A549 (cell line): ENCODE measurements around the gene RDH5.

Source experiments
- BHLHE40 ChIP-seq: IDR thresholded peaks from 2 replicates; pipeline ENCODE4 v1.6.1; 2012; ENCODE audit warnings: low read depth, low read length, inconsistent platforms
- CEBPB ChIP-seq, 2 experiments: fragments of >200 bp in 1 of 2; sonication (Bioruptor Twin) in 1 of 2; formaldehyde crosslinking in 1 of 2; IDR thresholded peaks; 2 replicates each; pipeline ENCODE4 v1.6.1; 2012 to 2016
- CHD2 ChIP-seq: fragments of 150-350 bp; IDR thresholded peaks from 2 replicates; pipeline ENCODE4 v1.6.1; 2014; ENCODE audit warnings: low read length; ENCODE audit not compliant: partially characterized antibody
- HOXB5 ChIP-seq: fragments of 250-450 bp; sonication (Bioruptor Pico); IDR thresholded peaks from 2 replicates; pipeline ENCODE4 v1.5.0; 2020; ENCODE audit warnings: mild to moderate bottlenecking, moderate library complexity
- NPAS2 ChIP-seq: fragments of 250-450 bp; sonication (Bioruptor Pico); IDR thresholded peaks from 2 replicates; pipeline ENCODE4 v1.8.0; 2022; ENCODE audit warnings: mild to moderate bottlenecking, moderate library complexity, borderline replicate concordance
- NR3C1 ChIP-seq: fragments of >200 bp; sonication (Bioruptor Twin); formaldehyde crosslinking; IDR thresholded peaks from 3 replicates; pipeline ENCODE4 v1.6.1; 2017
- POLR2A ChIP-seq: IDR thresholded peaks from 2 replicates; pipeline ENCODE4 v1.6.1; 2012; ENCODE audit warnings: mild to moderate bottlenecking, low read length
- SMC3 ChIP-seq: fragments of >200 bp; sonication (Bioruptor Twin); formaldehyde crosslinking; IDR thresholded peaks from 3 replicates; pipeline ENCODE4 v1.6.1; 2018; ENCODE audit warnings: inconsistent platforms
- TF ChIP-seq, protein P1 (sequence below): fragments of 450-650 bp; IDR thresholded peaks from 2 replicates; pipeline ENCODE4 v1.6.1; 2014; ENCODE audit warnings: antibody characterized with exemption
- TF ChIP-seq, protein P2 (sequence below): fragments of >200 bp; sonication (Bioruptor Twin); formaldehyde crosslinking; IDR thresholded peaks from 3 replicates; pipeline ENCODE4 v1.6.1; 2016
- TF ChIP-seq, protein P3 (sequence below): fragments of >200 bp; sonication (Bioruptor Twin); formaldehyde crosslinking; IDR thresholded peaks from 3 replicates; pipeline ENCODE4 v1.5.1; 2016
- TF ChIP-seq, protein P4 (sequence below): fragments of 250-450 bp; sonication (Bioruptor Pico); IDR thresholded peaks from 2 replicates; pipeline ENCODE4 v1.5.0; 2021; ENCODE audit warnings: mild to moderate bottlenecking, moderate library complexity, borderline replicate concordance
- TF ChIP-seq, protein P5 (sequence below): IDR thresholded peaks from 2 replicates; pipeline ENCODE4 v1.6.1; 2012

DNA sequence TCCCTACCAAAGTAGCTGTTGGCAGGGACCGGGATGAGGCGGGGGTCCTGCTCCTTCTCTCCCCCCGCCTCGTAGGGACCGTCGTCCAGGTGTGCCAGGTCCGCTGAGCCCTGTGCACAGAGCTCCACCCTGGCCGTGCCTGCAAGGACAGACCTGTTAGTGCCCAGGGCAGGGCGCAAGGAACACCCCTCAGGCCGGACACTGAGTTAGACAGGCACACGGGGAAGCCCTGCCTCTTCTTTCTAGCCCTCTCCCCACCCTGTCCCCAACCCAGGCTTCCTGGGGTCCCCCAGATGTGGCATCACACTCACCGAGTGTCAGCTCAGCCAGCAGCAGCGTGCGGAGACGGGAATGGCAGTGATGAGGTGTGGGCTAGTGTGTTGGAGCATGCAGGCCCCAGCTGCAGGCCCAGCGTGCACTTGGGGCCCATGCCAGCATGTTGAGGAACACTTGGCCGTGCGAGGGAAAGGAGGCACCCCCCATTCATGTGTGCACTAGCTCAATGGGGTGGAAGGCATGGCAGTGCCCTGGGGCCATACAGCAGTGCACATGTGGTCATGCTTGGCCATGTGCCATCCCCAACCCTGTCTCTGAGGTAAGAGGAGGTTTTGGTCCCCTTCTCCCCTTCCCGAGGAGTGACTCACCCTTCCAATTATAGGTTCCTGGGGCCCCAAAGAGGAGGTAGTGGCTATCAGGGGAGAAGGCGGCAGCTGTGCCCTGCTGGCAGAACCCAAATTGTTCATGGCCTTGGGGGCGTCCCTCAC is 19.8 kb upstream of the RDH5 start:
- TF ChIP-seq, protein P1, sequence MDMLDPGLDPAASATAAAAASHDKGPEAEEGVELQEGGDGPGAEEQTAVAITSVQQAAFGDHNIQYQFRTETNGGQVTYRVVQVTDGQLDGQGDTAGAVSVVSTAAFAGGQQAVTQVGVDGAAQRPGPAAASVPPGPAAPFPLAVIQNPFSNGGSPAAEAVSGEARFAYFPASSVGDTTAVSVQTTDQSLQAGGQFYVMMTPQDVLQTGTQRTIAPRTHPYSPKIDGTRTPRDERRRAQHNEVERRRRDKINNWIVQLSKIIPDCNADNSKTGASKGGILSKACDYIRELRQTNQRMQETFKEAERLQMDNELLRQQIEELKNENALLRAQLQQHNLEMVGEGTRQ = no peak
- TF ChIP-seq, protein P2, sequence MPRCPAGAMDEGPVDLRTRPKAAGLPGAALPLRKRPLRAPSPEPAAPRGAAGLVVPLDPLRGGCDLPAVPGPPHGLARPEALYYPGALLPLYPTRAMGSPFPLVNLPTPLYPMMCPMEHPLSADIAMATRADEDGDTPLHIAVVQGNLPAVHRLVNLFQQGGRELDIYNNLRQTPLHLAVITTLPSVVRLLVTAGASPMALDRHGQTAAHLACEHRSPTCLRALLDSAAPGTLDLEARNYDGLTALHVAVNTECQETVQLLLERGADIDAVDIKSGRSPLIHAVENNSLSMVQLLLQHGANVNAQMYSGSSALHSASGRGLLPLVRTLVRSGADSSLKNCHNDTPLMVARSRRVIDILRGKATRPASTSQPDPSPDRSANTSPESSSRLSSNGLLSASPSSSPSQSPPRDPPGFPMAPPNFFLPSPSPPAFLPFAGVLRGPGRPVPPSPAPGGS = no peak
- TF ChIP-seq BHLHE40 (no peak), NPAS2 (CRISPR knock-in tag) (no peak), POLR2A (no peak), CEBPB (IDR thresholded peaks at IDR 0.05) (no peak), HOXB5 (CRISPR knock-in tag) (no peak), SMC3 (no peak), NR3C1 (no peak), CHD2 (no peak)
- TF ChIP-seq, protein P3, sequence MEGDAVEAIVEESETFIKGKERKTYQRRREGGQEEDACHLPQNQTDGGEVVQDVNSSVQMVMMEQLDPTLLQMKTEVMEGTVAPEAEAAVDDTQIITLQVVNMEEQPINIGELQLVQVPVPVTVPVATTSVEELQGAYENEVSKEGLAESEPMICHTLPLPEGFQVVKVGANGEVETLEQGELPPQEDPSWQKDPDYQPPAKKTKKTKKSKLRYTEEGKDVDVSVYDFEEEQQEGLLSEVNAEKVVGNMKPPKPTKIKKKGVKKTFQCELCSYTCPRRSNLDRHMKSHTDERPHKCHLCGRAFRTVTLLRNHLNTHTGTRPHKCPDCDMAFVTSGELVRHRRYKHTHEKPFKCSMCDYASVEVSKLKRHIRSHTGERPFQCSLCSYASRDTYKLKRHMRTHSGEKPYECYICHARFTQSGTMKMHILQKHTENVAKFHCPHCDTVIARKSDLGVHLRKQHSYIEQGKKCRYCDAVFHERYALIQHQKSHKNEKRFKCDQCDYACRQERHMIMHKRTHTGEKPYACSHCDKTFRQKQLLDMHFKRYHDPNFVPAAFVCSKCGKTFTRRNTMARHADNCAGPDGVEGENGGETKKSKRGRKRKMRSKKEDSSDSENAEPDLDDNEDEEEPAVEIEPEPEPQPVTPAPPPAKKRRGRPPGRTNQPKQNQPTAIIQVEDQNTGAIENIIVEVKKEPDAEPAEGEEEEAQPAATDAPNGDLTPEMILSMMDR = no peak
- TF ChIP-seq, protein P4, sequence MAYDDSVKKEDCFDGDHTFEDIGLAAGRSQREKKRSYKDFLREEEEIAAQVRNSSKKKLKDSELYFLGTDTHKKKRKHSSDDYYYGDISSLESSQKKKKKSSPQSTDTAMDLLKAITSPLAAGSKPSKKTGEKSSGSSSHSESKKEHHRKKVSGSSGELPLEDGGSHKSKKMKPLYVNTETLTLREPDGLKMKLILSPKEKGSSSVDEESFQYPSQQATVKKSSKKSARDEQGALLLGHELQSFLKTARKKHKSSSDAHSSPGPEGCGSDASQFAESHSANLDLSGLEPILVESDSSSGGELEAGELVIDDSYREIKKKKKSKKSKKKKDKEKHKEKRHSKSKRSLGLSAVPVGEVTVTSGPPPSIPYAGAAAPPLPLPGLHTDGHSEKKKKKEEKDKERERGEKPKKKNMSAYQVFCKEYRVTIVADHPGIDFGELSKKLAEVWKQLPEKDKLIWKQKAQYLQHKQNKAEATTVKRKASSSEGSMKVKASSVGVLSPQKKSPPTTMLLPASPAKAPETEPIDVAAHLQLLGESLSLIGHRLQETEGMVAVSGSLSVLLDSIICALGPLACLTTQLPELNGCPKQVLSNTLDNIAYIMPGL (CRISPR knock-in tag) = no peak
- TF ChIP-seq, protein P5, sequence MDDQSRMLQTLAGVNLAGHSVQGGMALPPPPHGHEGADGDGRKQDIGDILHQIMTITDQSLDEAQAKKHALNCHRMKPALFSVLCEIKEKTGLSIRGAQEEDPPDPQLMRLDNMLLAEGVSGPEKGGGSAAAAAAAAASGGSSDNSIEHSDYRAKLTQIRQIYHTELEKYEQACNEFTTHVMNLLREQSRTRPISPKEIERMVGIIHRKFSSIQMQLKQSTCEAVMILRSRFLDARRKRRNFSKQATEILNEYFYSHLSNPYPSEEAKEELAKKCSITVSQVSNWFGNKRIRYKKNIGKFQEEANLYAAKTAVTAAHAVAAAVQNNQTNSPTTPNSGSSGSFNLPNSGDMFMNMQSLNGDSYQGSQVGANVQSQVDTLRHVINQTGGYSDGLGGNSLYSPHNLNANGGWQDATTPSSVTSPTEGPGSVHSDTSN = no peak
